ENCODE data around the gene GLUD2.
"Not testable (repeated sequence)": the region's sequence is repeated elsewhere in the genome, so short reads cannot be mapped to it uniquely, and the experiment has no call there.

Gene GLUD2

DNA sequence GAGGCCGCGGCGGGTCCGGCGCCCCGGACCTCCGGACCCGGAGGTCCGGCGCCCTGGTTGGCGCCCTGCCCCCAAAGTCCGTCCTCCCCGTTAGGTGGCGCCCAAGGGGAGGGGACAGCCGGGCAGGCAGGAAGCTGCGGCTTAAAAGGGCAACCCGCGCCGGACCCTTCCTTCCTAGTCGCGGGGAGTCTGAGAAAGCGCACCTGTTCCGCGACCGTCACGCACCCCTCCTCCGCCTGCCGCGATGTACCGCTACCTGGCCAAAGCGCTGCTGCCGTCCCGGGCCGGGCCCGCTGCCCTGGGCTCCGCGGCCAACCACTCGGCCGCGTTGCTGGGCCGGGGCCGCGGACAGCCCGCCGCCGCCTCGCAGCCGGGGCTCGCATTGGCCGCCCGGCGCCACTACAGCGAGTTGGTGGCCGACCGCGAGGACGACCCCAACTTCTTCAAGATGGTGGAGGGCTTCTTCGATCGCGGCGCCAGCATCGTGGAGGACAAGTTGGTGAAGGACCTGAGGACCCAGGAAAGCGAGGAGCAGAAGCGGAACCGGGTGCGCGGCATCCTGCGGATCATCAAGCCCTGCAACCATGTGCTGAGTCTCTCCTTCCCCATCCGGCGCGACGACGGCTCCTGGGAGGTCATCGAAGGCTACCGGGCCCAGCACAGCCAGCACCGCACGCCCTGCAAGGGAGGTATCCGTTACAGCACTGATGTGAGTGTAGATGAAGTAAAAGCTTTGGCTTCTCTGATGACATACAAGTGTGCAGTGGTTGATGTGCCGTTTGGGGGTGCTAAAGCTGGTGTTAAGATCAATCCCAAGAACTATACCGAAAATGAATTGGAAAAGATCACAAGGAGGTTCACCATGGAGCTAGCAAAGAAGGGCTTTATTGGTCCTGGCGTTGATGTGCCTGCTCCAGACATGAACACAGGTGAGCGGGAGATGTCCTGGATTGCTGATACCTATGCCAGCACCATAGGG lies at the start of gene GLUD2:
Gene GLUD2 (plus strand): TSS at position 170 of the 979 bp plus-strand sequence. CDS start 75 bp downstream, at position 245.
- H3K9me3 ChIP-seq (ENCODE audit: insufficient read depth, low read length); H3K27ac ChIP-seq (ENCODE audit: low read length); H4K20me1 ChIP-seq (ENCODE audit: insufficient read depth, low read length); H3K4me1 ChIP-seq (ENCODE audit: low read length); H3K27me3 ChIP-seq (ENCODE audit: low read depth, low read length); H3K79me2 ChIP-seq (ENCODE audit: low read length); H3K36me3 ChIP-seq (replicated peaks; ENCODE audit: low read depth, low read length); H3K4me2 ChIP-seq (ENCODE audit: low read length); H2AFZ ChIP-seq (ENCODE audit: low read depth, low read length); H3K4me3 ChIP-seq (ENCODE audit: low read length); H3K9ac ChIP-seq (ENCODE audit: low read length): not testable (repeated sequence)

- H3K4me2 ChIP-seq (ENCODE audit: low read length), result peak overlapping the region; percentile 59
- 0 out of 2 replicates have a peak overlapping the region, but pooled peaks have one; percentile 69 for H2AFZ ChIP-seq (ENCODE audit: low read depth, low read length)
- H3K79me2 ChIP-seq (ENCODE audit: low read length), result no peaks in the 10 kb centered on the region
- H3K4me3 ChIP-seq (ENCODE audit: low read length), result peak overlapping the region; percentile 23
- H3K4me1 ChIP-seq (ENCODE audit: low read length), result peaks cover 17% of the 10 kb centered on the region
- no peak for TF ChIP-seq CTCF (IDR thresholded peaks at IDR 0.05; ENCODE audit: low read depth, low read length)
- TF ChIP-seq EZH2phosphoT487 (IDR thresholded peaks at IDR 0.05; ENCODE audit: low read depth), result no peak
- H4K20me1 ChIP-seq (ENCODE audit: insufficient read depth, low read length), result no peaks in the 10 kb centered on the region
- no peaks in the 10 kb centered on the region for H3K9me3 ChIP-seq (ENCODE audit: insufficient read depth, low read length)
- no peaks in the 10 kb centered on the region for H3K36me3 ChIP-seq (replicated peaks; ENCODE audit: low read depth, low read length)
- no peak overlapping the region for H3K27ac ChIP-seq (ENCODE audit: low read length)
- H3K27me3 ChIP-seq (ENCODE audit: low read depth, low read length), result no peaks in the 10 kb centered on the region
- H3K9ac ChIP-seq (ENCODE audit: low read length), result 0 out of 2 replicates have a peak overlapping the region, but pooled peaks have one; percentile 19
Measured at GRCh38 chrX:120999413-120999812, 48.0 kb upstream of the GLUD2 start.

DNA sequence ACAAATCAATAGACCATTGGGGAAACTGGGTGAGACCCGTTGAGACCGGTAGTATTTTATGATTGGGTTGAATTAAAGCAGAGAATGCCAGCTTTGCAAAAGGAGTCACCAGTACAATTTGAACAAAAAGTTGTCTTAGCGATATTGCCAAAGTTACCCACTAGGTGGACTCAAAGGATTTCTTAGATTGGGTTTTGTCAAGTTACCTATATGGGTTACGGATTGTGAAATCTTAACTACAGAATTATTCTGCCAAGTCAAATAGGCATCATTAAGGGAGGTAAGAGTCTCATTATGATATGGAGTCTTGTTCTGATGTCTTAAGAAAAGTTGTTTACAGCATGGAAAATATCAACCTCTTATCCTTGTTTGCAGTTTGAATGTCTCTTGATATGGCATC lies 46.8 kb upstream of the GLUD2 start:
- Histone ChIP-seq H3K9me3 (ENCODE audit: insufficient read depth, low read length) (no peaks in the 10 kb centered on the region), H3K27me3 (ENCODE audit: low read depth, low read length) (no peaks in the 10 kb centered on the region), H3K4me3 (ENCODE audit: low read length) (no peak overlapping the region), H4K20me1 (ENCODE audit: insufficient read depth, low read length) (no peaks in the 10 kb centered on the region), H3K9ac (ENCODE audit: low read length) (no peak overlapping the region), H3K36me3 (replicated peaks; ENCODE audit: low read depth, low read length) (no peaks in the 10 kb centered on the region), H3K4me2 (ENCODE audit: low read length) (no peak overlapping the region), H3K4me1 (ENCODE audit: low read length) (peaks cover 17% of the 10 kb centered on the region), H2AFZ (ENCODE audit: low read depth, low read length) (no peak overlapping the region), H3K27ac (ENCODE audit: low read length) (no peak overlapping the region), H3K79me2 (ENCODE audit: low read length) (no peaks in the 10 kb centered on the region)
- TF ChIP-seq EZH2phosphoT487 (IDR thresholded peaks at IDR 0.05; ENCODE audit: low read depth) (no peak), CTCF (IDR thresholded peaks at IDR 0.05; ENCODE audit: low read depth, low read length) (peak; percentile 55)

DNA sequence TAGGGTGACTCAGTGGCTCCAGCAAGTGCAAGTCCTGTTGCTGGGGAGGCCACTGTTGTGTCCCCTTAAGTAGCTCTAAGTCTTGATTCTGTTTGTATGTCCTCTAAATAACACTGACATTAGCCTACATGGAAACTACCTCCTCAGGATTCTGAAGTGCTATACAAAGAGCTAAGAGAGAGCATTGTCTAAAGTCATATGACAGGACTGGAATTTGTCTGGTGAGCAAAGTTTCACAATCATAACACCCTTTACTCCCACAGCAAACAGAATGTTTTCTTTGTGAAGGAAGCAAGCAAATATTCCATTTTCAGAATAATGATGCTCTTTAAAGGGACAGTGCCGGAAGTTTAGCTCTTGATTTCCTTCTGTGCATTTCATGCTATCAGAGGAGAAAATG lies 38.5 kb upstream of the GLUD2 start:
- H3K27ac ChIP-seq (ENCODE audit: low read length), result no peak overlapping the region
- TF ChIP-seq CTCF (IDR thresholded peaks at IDR 0.05; ENCODE audit: low read depth, low read length), result no peak
- no peak for TF ChIP-seq EZH2phosphoT487 (IDR thresholded peaks at IDR 0.05; ENCODE audit: low read depth)
- no peak overlapping the region for H3K4me3 ChIP-seq (ENCODE audit: low read length)
- H3K9me3 ChIP-seq (ENCODE audit: insufficient read depth, low read length), result no peaks in the 10 kb centered on the region
- no peaks in the 10 kb centered on the region for H3K4me1 ChIP-seq (ENCODE audit: low read length)
- H3K9ac ChIP-seq (ENCODE audit: low read length), result no peak overlapping the region
- no peaks in the 10 kb centered on the region for H4K20me1 ChIP-seq (ENCODE audit: insufficient read depth, low read length)
- H3K4me2 ChIP-seq (ENCODE audit: low read length), result no peak overlapping the region
- H3K36me3 ChIP-seq (replicated peaks; ENCODE audit: low read depth, low read length), result no peaks in the 10 kb centered on the region
- H2AFZ ChIP-seq (ENCODE audit: low read depth, low read length), result no peak overlapping the region
- H3K27me3 ChIP-seq (ENCODE audit: low read depth, low read length), result no peaks in the 10 kb centered on the region
- H3K79me2 ChIP-seq (ENCODE audit: low read length), result no peaks in the 10 kb centered on the region
